ENCODE data around the gene SHLD1. TPM values are rescaled to one million over a fixed set of nuclear protein-coding genes. Genes with fewer than 3 reads are reported as not detected.

SHLD1 gene
- total RNA-seq, 3 donors from 2014 or later (not counting 1 experiment from before 2014, with no cell fraction given), result 6.6 to 12.2 (median 8.3) TPM

DNA sequence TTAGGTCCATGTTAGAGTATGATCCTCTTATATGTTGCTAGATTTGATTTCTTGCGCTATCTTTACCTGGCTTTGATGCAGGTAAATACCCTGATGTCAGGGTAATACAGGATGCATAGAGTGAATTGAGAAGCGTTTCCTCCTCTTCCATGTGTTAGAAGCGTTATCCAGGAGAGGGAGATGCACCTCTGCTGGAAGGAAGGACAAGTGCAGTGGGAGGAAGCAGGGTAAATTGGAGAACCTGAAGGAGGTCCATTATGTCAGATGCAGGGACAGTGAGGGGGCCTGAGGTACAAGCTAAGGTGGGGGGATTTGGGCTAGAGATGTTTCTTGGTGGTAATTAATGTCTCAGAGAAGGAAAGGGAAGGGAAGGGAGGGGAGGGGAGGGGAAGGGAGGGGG is 7.7 kb downstream of the SHLD1 start:
- H3K9me3 ChIP-seq (ENCODE audit: control insufficient read depth, insufficient read depth, low read length), result no peaks in the 10 kb centered on the region
- ATAC-seq (no peak), DNase-seq (no peak)
- H3K9me3 Mint-ChIP-seq, result no peaks in the 10 kb centered on the region
- peaks cover 5% of the 10 kb centered on the region for H3K36me3 ChIP-seq (ENCODE audit: control insufficient read depth, insufficient read depth, low read length)
- TF ChIP-seq, protein P1, sequence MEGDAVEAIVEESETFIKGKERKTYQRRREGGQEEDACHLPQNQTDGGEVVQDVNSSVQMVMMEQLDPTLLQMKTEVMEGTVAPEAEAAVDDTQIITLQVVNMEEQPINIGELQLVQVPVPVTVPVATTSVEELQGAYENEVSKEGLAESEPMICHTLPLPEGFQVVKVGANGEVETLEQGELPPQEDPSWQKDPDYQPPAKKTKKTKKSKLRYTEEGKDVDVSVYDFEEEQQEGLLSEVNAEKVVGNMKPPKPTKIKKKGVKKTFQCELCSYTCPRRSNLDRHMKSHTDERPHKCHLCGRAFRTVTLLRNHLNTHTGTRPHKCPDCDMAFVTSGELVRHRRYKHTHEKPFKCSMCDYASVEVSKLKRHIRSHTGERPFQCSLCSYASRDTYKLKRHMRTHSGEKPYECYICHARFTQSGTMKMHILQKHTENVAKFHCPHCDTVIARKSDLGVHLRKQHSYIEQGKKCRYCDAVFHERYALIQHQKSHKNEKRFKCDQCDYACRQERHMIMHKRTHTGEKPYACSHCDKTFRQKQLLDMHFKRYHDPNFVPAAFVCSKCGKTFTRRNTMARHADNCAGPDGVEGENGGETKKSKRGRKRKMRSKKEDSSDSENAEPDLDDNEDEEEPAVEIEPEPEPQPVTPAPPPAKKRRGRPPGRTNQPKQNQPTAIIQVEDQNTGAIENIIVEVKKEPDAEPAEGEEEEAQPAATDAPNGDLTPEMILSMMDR (IDR thresholded peaks at IDR 0.05), result no peak
- H3K27me3 ChIP-seq (ENCODE audit: control insufficient read depth, insufficient read depth, low read length), result no peaks in the 10 kb centered on the region
- H3K4me3 Mint-ChIP-seq, result no peak overlapping the region
- H3K4me1 Mint-ChIP-seq, result peaks cover 5% of the 10 kb centered on the region in 2 donors
- H3K27me3 Mint-ChIP-seq (ENCODE audit: low read depth in 2 of 2), result no peaks in the 10 kb centered on the region
- H3K36me3 Mint-ChIP-seq, result no peaks in the 10 kb centered on the region
- no peak overlapping the region for H3K27ac ChIP-seq (ENCODE audit: low read length)
- no peak overlapping the region for H3K4me3 ChIP-seq (ENCODE audit: low read length)
- H3K27ac Mint-ChIP-seq, result no peak overlapping the region
- intact Hi-C loops (cut with micrococcal nuclease), result no loop called here
- 98% methylated on average over 3 of the region's 3 CpGs for WGBS (ENCODE audit: insufficient coverage)
- H3K4me1 ChIP-seq (ENCODE audit: control insufficient read depth, insufficient read depth, low read length), result peaks cover 6% of the 10 kb centered on the region

GRCh38 chr20:5766085-5766764 is 16.0 kb downstream of the SHLD1 start:
- H3K4me1 ChIP-seq (ENCODE audit: control insufficient read depth, insufficient read depth, low read length), result peaks cover 6% of the 10 kb centered on the region
- Mint-ChIP-seq H3K36me3 (no peaks in the 10 kb centered on the region), H3K4me1 (peaks cover 5 to 11% of the 10 kb centered on the region in 2 donors), H3K9me3 (no peaks in the 10 kb centered on the region), H3K27ac (no peak overlapping the region), H3K4me3 (no peak overlapping the region), H3K27me3 (ENCODE audit: low read depth in 2 of 2) (no peaks in the 10 kb centered on the region)
- H3K27ac ChIP-seq (ENCODE audit: low read length), result no peak overlapping the region
- no peaks in the 10 kb centered on the region for H3K36me3 ChIP-seq (ENCODE audit: control insufficient read depth, insufficient read depth, low read length)
- DNase-seq (no peak), ATAC-seq (no peak)
- intact Hi-C loops (cut with micrococcal nuclease), result no loop called here
- no peak overlapping the region for H3K4me3 ChIP-seq (ENCODE audit: low read length)
- H3K9me3 ChIP-seq (ENCODE audit: control insufficient read depth, insufficient read depth, low read length), result no peaks in the 10 kb centered on the region
- H3K27me3 ChIP-seq (ENCODE audit: control insufficient read depth, insufficient read depth, low read length), result no peaks in the 10 kb centered on the region
- TF ChIP-seq, protein P1 (IDR thresholded peaks at IDR 0.05), result no peak
- 95% methylated on average over 7 of the region's 7 CpGs for WGBS (ENCODE audit: insufficient coverage)

GRCh38 chr20:5767493-5768098 is 17.4 kb downstream of the SHLD1 start:
- DNase-seq (no peak), ATAC-seq (no peak)
- H3K9me3 Mint-ChIP-seq, result no peaks in the 10 kb centered on the region
- no peaks in the 10 kb centered on the region for H3K27me3 Mint-ChIP-seq (ENCODE audit: low read depth in 2 of 2)
- Histone ChIP-seq H3K36me3 (ENCODE audit: control insufficient read depth, insufficient read depth, low read length) (no peaks in the 10 kb centered on the region), H3K9me3 (ENCODE audit: control insufficient read depth, insufficient read depth, low read length) (no peaks in the 10 kb centered on the region), H3K27ac (ENCODE audit: low read length) (no peak overlapping the region), H3K27me3 (ENCODE audit: control insufficient read depth, insufficient read depth, low read length) (no peaks in the 10 kb centered on the region), H3K4me1 (ENCODE audit: control insufficient read depth, insufficient read depth, low read length) (peaks cover 2% of the 10 kb centered on the region), H3K4me3 (ENCODE audit: low read length) (no peak overlapping the region)
- peaks cover 5 to 14% of the 10 kb centered on the region in 2 donors for H3K4me1 Mint-ChIP-seq
- intact Hi-C loops (cut with micrococcal nuclease), result no loop called here
- H3K36me3 Mint-ChIP-seq, result no peaks in the 10 kb centered on the region
- TF ChIP-seq, protein P1 (IDR thresholded peaks at IDR 0.05), result no peak
- no peak overlapping the region for H3K4me3 Mint-ChIP-seq
- WGBS (ENCODE audit: insufficient coverage), result 94% methylated on average over 9 of the region's 9 CpGs
- H3K27ac Mint-ChIP-seq, result no peak overlapping the region

Measured in natural killer cell (primary cell).